ENCODE results near the gene PHF12. TPM values are rescaled to one million over a fixed set of nuclear protein-coding genes. Genes with fewer than 3 reads are reported as not detected.

PHF12 gene
- 13.3 and 27.1 TPM in 2 replicates for total RNA-seq (2012; rRNA removed)

GRCh38 chr17:28951428-28951990, at the start of gene PHF12:
PHF12 (minus strand) TSS chr17:28951518; CDS start chr17:28950960, 558 bp downstream.
- H3K4me3 ChIP-seq (ENCODE audit: low read length): peak within 1 kb of the TSS; percentile 86
- peaks cover 7% of the 10 kb centered on the region for H3K36me3 ChIP-seq (ENCODE audit: insufficient read depth, low read length)
- H3K4me1 ChIP-seq (ENCODE audit: control insufficient read depth, insufficient read depth, low read length): peaks cover 26% of the 10 kb centered on the region
- H3K9me3 ChIP-seq (replicated peaks; ENCODE audit: low read length): no peaks in the 10 kb centered on the region
- H3K4me2 ChIP-seq (ENCODE audit: low read length): peak within 1 kb of the TSS; percentile 95
- peak within 1 kb of the TSS; percentile 89 for H3K9ac ChIP-seq (ENCODE audit: low read depth, low read length)
- no peaks in the 10 kb centered on the region for H3K27me3 ChIP-seq (ENCODE audit: control insufficient read depth, insufficient read depth, low read length)

GRCh38 chr17:29000973-29001372, 49.7 kb upstream of the PHF12 start:
- no peaks in the 10 kb centered on the region for H3K9me3 ChIP-seq (replicated peaks; ENCODE audit: low read length)
- no peaks in the 10 kb centered on the region for H3K36me3 ChIP-seq (ENCODE audit: insufficient read depth, low read length)
- peaks cover 85% of the 10 kb centered on the region for H3K27me3 ChIP-seq (ENCODE audit: control insufficient read depth, insufficient read depth, low read length)
- H3K4me3 ChIP-seq (ENCODE audit: low read length): no peak overlapping the region
- no peaks in the 10 kb centered on the region for H3K4me1 ChIP-seq (ENCODE audit: control insufficient read depth, insufficient read depth, low read length)
- H3K9ac ChIP-seq (ENCODE audit: low read depth, low read length): no peak overlapping the region
- H3K4me2 ChIP-seq (ENCODE audit: low read length): no peak overlapping the region

- Histone ChIP-seq H3K27me3 (ENCODE audit: control insufficient read depth, insufficient read depth, low read length) (peaks cover 77% of the 10 kb centered on the region), H3K9me3 (replicated peaks; ENCODE audit: low read length) (no peaks in the 10 kb centered on the region), H3K4me1 (ENCODE audit: control insufficient read depth, insufficient read depth, low read length) (no peaks in the 10 kb centered on the region), H3K36me3 (ENCODE audit: insufficient read depth, low read length) (no peaks in the 10 kb centered on the region), H3K9ac (ENCODE audit: low read depth, low read length) (no peak overlapping the region), H3K4me3 (ENCODE audit: low read length) (no peak overlapping the region), H3K4me2 (ENCODE audit: low read length) (no peak overlapping the region)
These were observed 47.9 kb upstream of the PHF12 start for GRCh38 chr17:28999206-28999605.

- Histone ChIP-seq H3K9me3 (replicated peaks; ENCODE audit: low read length) (no peaks in the 10 kb centered on the region), H3K4me1 (ENCODE audit: control insufficient read depth, insufficient read depth, low read length) (no peaks in the 10 kb centered on the region), H3K9ac (ENCODE audit: low read depth, low read length) (no peak overlapping the region), H3K4me3 (ENCODE audit: low read length) (no peak overlapping the region), H3K36me3 (ENCODE audit: insufficient read depth, low read length) (no peaks in the 10 kb centered on the region), H3K4me2 (ENCODE audit: low read length) (no peak overlapping the region), H3K27me3 (ENCODE audit: control insufficient read depth, insufficient read depth, low read length) (peaks cover 66% of the 10 kb centered on the region)
These were observed 46.5 kb upstream of the PHF12 start for GRCh38 chr17:28997806-28998205.

GRCh38 chr17:28996554-28997096, 45.3 kb upstream of the PHF12 start:
- Histone ChIP-seq H3K9ac (ENCODE audit: low read depth, low read length) (no peak overlapping the region), H3K27me3 (ENCODE audit: control insufficient read depth, insufficient read depth, low read length) (peaks cover 57% of the 10 kb centered on the region), H3K36me3 (ENCODE audit: insufficient read depth, low read length) (no peaks in the 10 kb centered on the region), H3K4me1 (ENCODE audit: control insufficient read depth, insufficient read depth, low read length) (no peaks in the 10 kb centered on the region), H3K4me3 (ENCODE audit: low read length) (no peak overlapping the region), H3K4me2 (ENCODE audit: low read length) (no peak overlapping the region), H3K9me3 (replicated peaks; ENCODE audit: low read length) (no peaks in the 10 kb centered on the region)

GRCh38 chr17:28993645-28994426, 42.5 kb upstream of the PHF12 start:
- Histone ChIP-seq H3K27me3 (ENCODE audit: control insufficient read depth, insufficient read depth, low read length) (peaks cover 37% of the 10 kb centered on the region), H3K9ac (ENCODE audit: low read depth, low read length) (no peak overlapping the region), H3K4me3 (ENCODE audit: low read length) (no peak overlapping the region), H3K4me2 (ENCODE audit: low read length) (no peak overlapping the region), H3K36me3 (ENCODE audit: insufficient read depth, low read length) (no peaks in the 10 kb centered on the region), H3K4me1 (ENCODE audit: control insufficient read depth, insufficient read depth, low read length) (no peaks in the 10 kb centered on the region), H3K9me3 (replicated peaks; ENCODE audit: low read length) (no peaks in the 10 kb centered on the region)

GRCh38 chr17:28992625-28993600, 41.6 kb upstream of the PHF12 start:
- Histone ChIP-seq H3K27me3 (ENCODE audit: control insufficient read depth, insufficient read depth, low read length) (peaks cover 36% of the 10 kb centered on the region), H3K4me2 (ENCODE audit: low read length) (no peak overlapping the region), H3K4me1 (ENCODE audit: control insufficient read depth, insufficient read depth, low read length) (no peaks in the 10 kb centered on the region), H3K9ac (ENCODE audit: low read depth, low read length) (no peak overlapping the region), H3K9me3 (replicated peaks; ENCODE audit: low read length) (no peaks in the 10 kb centered on the region), H3K4me3 (ENCODE audit: low read length) (no peak overlapping the region), H3K36me3 (ENCODE audit: insufficient read depth, low read length) (no peaks in the 10 kb centered on the region)

GRCh38 chr17:28992185-28992584, 40.9 kb upstream of the PHF12 start:
- Histone ChIP-seq H3K36me3 (ENCODE audit: insufficient read depth, low read length) (no peaks in the 10 kb centered on the region), H3K4me3 (ENCODE audit: low read length) (no peak overlapping the region), H3K9ac (ENCODE audit: low read depth, low read length) (no peak overlapping the region), H3K4me2 (ENCODE audit: low read length) (no peak overlapping the region), H3K27me3 (ENCODE audit: control insufficient read depth, insufficient read depth, low read length) (peaks cover 36% of the 10 kb centered on the region), H3K4me1 (ENCODE audit: control insufficient read depth, insufficient read depth, low read length) (no peaks in the 10 kb centered on the region), H3K9me3 (replicated peaks; ENCODE audit: low read length) (no peaks in the 10 kb centered on the region)

- Histone ChIP-seq H3K9me3 (replicated peaks; ENCODE audit: low read length) (no peaks in the 10 kb centered on the region), H3K4me2 (ENCODE audit: low read length) (no peak overlapping the region), H3K9ac (ENCODE audit: low read depth, low read length) (no peak overlapping the region), H3K4me3 (ENCODE audit: low read length) (no peak overlapping the region), H3K4me1 (ENCODE audit: control insufficient read depth, insufficient read depth, low read length) (no peaks in the 10 kb centered on the region), H3K36me3 (ENCODE audit: insufficient read depth, low read length) (no peaks in the 10 kb centered on the region), H3K27me3 (ENCODE audit: control insufficient read depth, insufficient read depth, low read length) (peaks cover 37% of the 10 kb centered on the region)
These were observed 40.5 kb upstream of the PHF12 start for GRCh38 chr17:28991779-28992178.

GRCh38 chr17:28989028-28989427, 37.7 kb upstream of the PHF12 start:
- peaks cover 33% of the 10 kb centered on the region for H3K27me3 ChIP-seq (ENCODE audit: control insufficient read depth, insufficient read depth, low read length)

GRCh38 chr17:28988475-28988874, 37.2 kb upstream of the PHF12 start:
- H3K4me3 ChIP-seq (ENCODE audit: low read length): no peak overlapping the region
- no peak overlapping the region for H3K9ac ChIP-seq (ENCODE audit: low read depth, low read length)
- no peaks in the 10 kb centered on the region for H3K9me3 ChIP-seq (replicated peaks; ENCODE audit: low read length)
- H3K27me3 ChIP-seq (ENCODE audit: control insufficient read depth, insufficient read depth, low read length): peaks cover 34% of the 10 kb centered on the region
- H3K4me2 ChIP-seq (ENCODE audit: low read length): no peak overlapping the region
- H3K36me3 ChIP-seq (ENCODE audit: insufficient read depth, low read length): no peaks in the 10 kb centered on the region
- H3K4me1 ChIP-seq (ENCODE audit: control insufficient read depth, insufficient read depth, low read length): no peaks in the 10 kb centered on the region

More at GRCh38 chr17:28989028-28989427, 37.7 kb upstream of the PHF12 start:
- no peak overlapping the region for H3K4me3 ChIP-seq (ENCODE audit: low read length)
- H3K4me2 ChIP-seq (ENCODE audit: low read length): no peak overlapping the region
- no peak overlapping the region for H3K9ac ChIP-seq (ENCODE audit: low read depth, low read length)
- H3K36me3 ChIP-seq (ENCODE audit: insufficient read depth, low read length): no peaks in the 10 kb centered on the region
- H3K9me3 ChIP-seq (replicated peaks; ENCODE audit: low read length): no peaks in the 10 kb centered on the region
- H3K4me1 ChIP-seq (ENCODE audit: control insufficient read depth, insufficient read depth, low read length): no peaks in the 10 kb centered on the region

Data from skeletal muscle satellite cell (primary cell).